ENCODE results near the gene ITGAD.

ITGAD gene

GRCh38 chr16:31458844-31459686, 65.9 kb downstream of the ITGAD start, which contains the start of gene ARMC5:
TSS of gene ARMC5 (plus strand) at chr16:31459501. CDS start at chr16:31459525, 24 bp downstream.
- peak within 1 kb of the TSS; percentile 85 for H3K4me3 ChIP-seq (ENCODE audit: low read depth, low read length)

GRCh38 chr16:31459687-31460581, 66.8 kb downstream of the ITGAD start:
- peak overlapping the region; percentile 85 for H3K4me3 ChIP-seq (ENCODE audit: low read depth, low read length)

GRCh38 chr16:31460582-31461002, 67.5 kb downstream of the ITGAD start:
- H3K4me3 ChIP-seq (ENCODE audit: low read depth, low read length) = peak overlapping the region; percentile 56

- no peak overlapping the region for H3K4me3 ChIP-seq (ENCODE audit: low read depth, low read length)
Measured at GRCh38 chr16:31461201-31461920, 68.2 kb downstream of the ITGAD start.

GRCh38 chr16:31461921-31462804, 69.0 kb downstream of the ITGAD start:
- no peak overlapping the region for H3K4me3 ChIP-seq (ENCODE audit: low read depth, low read length)

- no peak overlapping the region for H3K4me3 ChIP-seq (ENCODE audit: low read depth, low read length)
Measured at GRCh38 chr16:31464348-31464769, 71.2 kb downstream of the ITGAD start.

GRCh38 chr16:31464781-31465260, 71.7 kb downstream of the ITGAD start:
- no peak overlapping the region for H3K4me3 ChIP-seq (ENCODE audit: low read depth, low read length)

- no peak overlapping the region for H3K4me3 ChIP-seq (ENCODE audit: low read depth, low read length)
Measured at GRCh38 chr16:31465788-31466370, 72.7 kb downstream of the ITGAD start.

- no peak overlapping the region for H3K4me3 ChIP-seq (ENCODE audit: low read depth, low read length)
Measured at GRCh38 chr16:31466381-31466841, 73.3 kb downstream of the ITGAD start.

- H3K4me3 ChIP-seq (ENCODE audit: low read depth, low read length) = no peak overlapping the region
Measured at GRCh38 chr16:31467151-31467773, 74.1 kb downstream of the ITGAD start.

- H3K4me3 ChIP-seq (ENCODE audit: low read depth, low read length) = no peak overlapping the region
Measured at GRCh38 chr16:31467858-31468257, 74.7 kb downstream of the ITGAD start.

- no peak overlapping the region for H3K4me3 ChIP-seq (ENCODE audit: low read depth, low read length)
Measured at GRCh38 chr16:31470615-31471014, 77.5 kb downstream of the ITGAD start.

- peak overlapping the region; percentile 45 for H3K4me3 ChIP-seq (ENCODE audit: low read depth, low read length)
Measured at GRCh38 chr16:31471241-31471874, 78.2 kb downstream of the ITGAD start.

GRCh38 chr16:31471875-31472708, 79.0 kb downstream of the ITGAD start, which contains the start of gene TGFB1I1:
TSS of gene TGFB1I1 (plus strand) at chr16:31472152. CDS start at chr16:31472189, 37 bp downstream.
- peak within 1 kb of the TSS; percentile 60 for H3K4me3 ChIP-seq (ENCODE audit: low read depth, low read length)

GRCh38 chr16:31472709-31473203, 79.6 kb downstream of the ITGAD start:
- peak overlapping the region; percentile 60 for H3K4me3 ChIP-seq (ENCODE audit: low read depth, low read length)

- H3K4me3 ChIP-seq (ENCODE audit: low read depth, low read length) = no peak overlapping the region
Measured at GRCh38 chr16:31473264-31473984, 80.3 kb downstream of the ITGAD start.
